ENCODE measurements around the gene C14orf119.

Gene C14orf119

DNA sequence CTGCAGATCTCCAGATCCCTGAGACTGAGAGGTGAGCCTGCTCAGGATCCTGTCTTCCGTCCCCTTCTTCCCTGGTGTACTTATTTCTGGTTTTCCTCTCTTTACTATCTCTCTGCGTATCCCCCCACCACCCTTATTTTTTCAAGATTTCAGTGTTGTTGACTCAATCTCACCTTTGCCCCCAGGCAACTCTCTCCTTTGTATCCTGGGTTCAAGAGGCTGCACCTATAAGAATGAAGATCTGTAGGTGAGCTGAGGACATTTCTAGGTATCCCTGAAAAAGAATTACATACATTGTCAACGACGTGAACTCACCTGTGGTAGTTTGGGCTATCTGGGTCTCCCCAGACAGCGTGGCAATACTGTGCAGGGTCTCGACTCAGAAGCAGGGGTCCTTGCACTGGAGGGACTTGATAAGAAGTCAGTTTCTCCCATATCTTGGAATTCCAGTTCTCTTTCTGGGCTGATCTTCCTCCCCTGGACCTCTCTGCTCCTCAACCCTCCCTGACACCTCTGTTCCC is 8.8 kb downstream of the C14orf119 start:
- Histone ChIP-seq H4K20me1 (ENCODE audit: low read depth, low read length) (no peaks in the 10 kb centered on the region), H3K4me3 (ENCODE audit: insufficient read depth, low read length, poor library complexity, severe bottlenecking) (no peak overlapping the region), H3K27me3 (ENCODE audit: low read length) (no peaks in the 10 kb centered on the region), H3K79me2 (ENCODE audit: insufficient read depth, low read length) (no peaks in the 10 kb centered on the region), H3K4me2 (ENCODE audit: low read depth, low read length, poor library complexity, severe bottlenecking) (no peak overlapping the region), H3K9me2 (replicated peaks; ENCODE audit: insufficient read depth, low read length) (no peaks in the 10 kb centered on the region), H3K9ac (ENCODE audit: low read length) (no peak overlapping the region), H3K36me3 (ENCODE audit: low read length) (no peaks in the 10 kb centered on the region), H3F3A (ENCODE audit: insufficient read depth) (no peaks in the 10 kb centered on the region), H3K27ac (ENCODE audit: low read depth, low read length) (no peak overlapping the region), H3K9me3 (ENCODE audit: insufficient read depth, low read length) (no peaks in the 10 kb centered on the region), H2AFZ (ENCODE audit: low read depth, low read length, severe bottlenecking) (no peak overlapping the region)
- TF ChIP-seq, protein P1, sequence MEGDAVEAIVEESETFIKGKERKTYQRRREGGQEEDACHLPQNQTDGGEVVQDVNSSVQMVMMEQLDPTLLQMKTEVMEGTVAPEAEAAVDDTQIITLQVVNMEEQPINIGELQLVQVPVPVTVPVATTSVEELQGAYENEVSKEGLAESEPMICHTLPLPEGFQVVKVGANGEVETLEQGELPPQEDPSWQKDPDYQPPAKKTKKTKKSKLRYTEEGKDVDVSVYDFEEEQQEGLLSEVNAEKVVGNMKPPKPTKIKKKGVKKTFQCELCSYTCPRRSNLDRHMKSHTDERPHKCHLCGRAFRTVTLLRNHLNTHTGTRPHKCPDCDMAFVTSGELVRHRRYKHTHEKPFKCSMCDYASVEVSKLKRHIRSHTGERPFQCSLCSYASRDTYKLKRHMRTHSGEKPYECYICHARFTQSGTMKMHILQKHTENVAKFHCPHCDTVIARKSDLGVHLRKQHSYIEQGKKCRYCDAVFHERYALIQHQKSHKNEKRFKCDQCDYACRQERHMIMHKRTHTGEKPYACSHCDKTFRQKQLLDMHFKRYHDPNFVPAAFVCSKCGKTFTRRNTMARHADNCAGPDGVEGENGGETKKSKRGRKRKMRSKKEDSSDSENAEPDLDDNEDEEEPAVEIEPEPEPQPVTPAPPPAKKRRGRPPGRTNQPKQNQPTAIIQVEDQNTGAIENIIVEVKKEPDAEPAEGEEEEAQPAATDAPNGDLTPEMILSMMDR (IDR thresholded peaks at IDR 0.05; ENCODE audit: insufficient read depth, low read length, poor library complexity, severe bottlenecking): no peak
- no peak for TF ChIP-seq EZH2phosphoT487 (conservative IDR thresholded peaks at IDR 0.05; ENCODE audit: low read length)

DNA sequence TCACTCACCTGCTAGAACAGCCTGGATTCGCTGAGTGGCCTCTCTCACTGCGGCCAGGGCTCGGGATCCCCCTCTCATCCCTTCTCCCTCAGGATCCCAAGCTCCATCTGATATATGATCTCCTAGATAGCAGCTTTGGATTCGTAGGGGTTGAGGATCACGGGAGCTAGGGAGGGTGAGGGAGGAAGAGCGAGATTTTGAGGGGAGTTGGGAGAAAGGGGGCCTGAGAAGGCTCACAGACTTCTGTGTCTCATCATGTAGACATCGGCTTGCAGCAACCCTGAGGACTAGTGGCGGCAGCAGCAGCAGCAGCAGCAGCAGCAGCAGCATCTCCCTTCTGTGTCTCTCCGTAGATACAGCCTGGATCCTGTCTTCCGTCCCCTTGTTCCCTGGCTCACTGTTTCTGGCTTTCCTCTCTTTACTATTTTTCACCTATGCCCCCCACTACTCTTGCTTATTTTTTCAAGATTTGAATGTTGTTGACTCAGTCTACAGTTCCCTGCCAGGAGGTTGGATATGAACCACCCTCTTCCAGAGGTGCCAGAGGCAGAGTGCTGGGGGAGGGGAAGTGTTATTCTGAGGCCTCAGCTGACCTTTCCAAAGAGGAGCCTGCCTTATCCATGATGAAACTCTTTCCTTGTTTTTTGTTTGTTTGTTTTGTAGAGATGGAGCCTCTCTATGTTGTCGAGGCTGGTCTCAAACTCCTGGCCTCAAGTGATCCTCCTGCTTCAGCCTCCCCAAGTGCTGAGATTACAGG is 9.5 kb downstream of the C14orf119 start, which contains the start of gene CIROP:
Gene CIROP, minus strand, starts transcription at position 399 of the 757 bp plus-strand sequence. Its CDS starts 69 bp downstream, at position 330.
- H3K36me3 ChIP-seq (ENCODE audit: low read length): no peaks in the 10 kb centered on the region
- H3K79me2 ChIP-seq (ENCODE audit: insufficient read depth, low read length): no peaks in the 10 kb centered on the region
- no peak for TF ChIP-seq EZH2phosphoT487 (conservative IDR thresholded peaks at IDR 0.05; ENCODE audit: low read length)
- TF ChIP-seq, protein P1 (IDR thresholded peaks at IDR 0.05; ENCODE audit: insufficient read depth, low read length, poor library complexity, severe bottlenecking): no peak
- no peaks in the 10 kb centered on the region for H3F3A ChIP-seq (ENCODE audit: insufficient read depth)
- H3K4me2 ChIP-seq (ENCODE audit: low read depth, low read length, poor library complexity, severe bottlenecking): no peak within 1 kb of the TSS
- H3K27ac ChIP-seq (ENCODE audit: low read depth, low read length): no peak within 1 kb of the TSS
- H3K9ac ChIP-seq (ENCODE audit: low read length): no peak within 1 kb of the TSS
- no peaks in the 10 kb centered on the region for H4K20me1 ChIP-seq (ENCODE audit: low read depth, low read length)
- H2AFZ ChIP-seq (ENCODE audit: low read depth, low read length, severe bottlenecking): no peak within 1 kb of the TSS
- no peaks in the 10 kb centered on the region for H3K9me3 ChIP-seq (ENCODE audit: insufficient read depth, low read length)
- H3K4me3 ChIP-seq (ENCODE audit: insufficient read depth, low read length, poor library complexity, severe bottlenecking): no peak within 1 kb of the TSS
- no peaks in the 10 kb centered on the region for H3K27me3 ChIP-seq (ENCODE audit: low read length)
- H3K9me2 ChIP-seq (replicated peaks; ENCODE audit: insufficient read depth, low read length): no peaks in the 10 kb centered on the region

DNA sequence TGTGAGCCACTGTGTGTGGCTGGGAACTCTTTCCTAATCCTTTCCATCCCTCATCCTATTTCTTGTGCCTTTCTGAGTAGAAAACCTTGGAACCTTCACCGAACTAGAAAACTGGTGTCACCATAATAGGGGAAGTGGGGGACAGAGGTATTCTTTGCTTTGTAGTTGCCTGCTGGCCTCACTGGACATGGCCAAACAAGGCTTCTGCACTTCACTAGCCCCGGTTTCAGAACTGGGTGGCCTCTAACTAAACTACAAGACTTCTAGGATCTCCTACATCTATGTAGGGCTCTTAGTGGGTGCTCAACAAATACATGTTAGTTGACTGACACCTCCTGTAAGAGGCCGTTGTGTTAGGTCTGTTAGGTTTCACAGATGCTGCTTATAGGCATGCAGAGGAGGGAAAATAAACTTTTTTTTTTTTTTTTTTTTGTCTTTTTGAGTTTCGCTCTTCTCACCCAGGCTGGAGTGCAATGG is 10.1 kb downstream of the C14orf119 start:
- H3K36me3 ChIP-seq (ENCODE audit: low read length): no peaks in the 10 kb centered on the region
- H4K20me1 ChIP-seq (ENCODE audit: low read depth, low read length): no peaks in the 10 kb centered on the region
- H3K9me2 ChIP-seq (replicated peaks; ENCODE audit: insufficient read depth, low read length): no peaks in the 10 kb centered on the region
- H2AFZ ChIP-seq (ENCODE audit: low read depth, low read length, severe bottlenecking): no peak overlapping the region
- no peaks in the 10 kb centered on the region for H3F3A ChIP-seq (ENCODE audit: insufficient read depth)
- no peak overlapping the region for H3K4me2 ChIP-seq (ENCODE audit: low read depth, low read length, poor library complexity, severe bottlenecking)
- no peak overlapping the region for H3K4me3 ChIP-seq (ENCODE audit: insufficient read depth, low read length, poor library complexity, severe bottlenecking)
- TF ChIP-seq, protein P1 (IDR thresholded peaks at IDR 0.05; ENCODE audit: insufficient read depth, low read length, poor library complexity, severe bottlenecking): no peak
- no peak for TF ChIP-seq EZH2phosphoT487 (conservative IDR thresholded peaks at IDR 0.05; ENCODE audit: low read length)
- H3K9ac ChIP-seq (ENCODE audit: low read length): no peak overlapping the region
- H3K79me2 ChIP-seq (ENCODE audit: insufficient read depth, low read length): no peaks in the 10 kb centered on the region
- H3K27me3 ChIP-seq (ENCODE audit: low read length): no peaks in the 10 kb centered on the region
- no peaks in the 10 kb centered on the region for H3K9me3 ChIP-seq (ENCODE audit: insufficient read depth, low read length)
- H3K27ac ChIP-seq (ENCODE audit: low read depth, low read length): no peak overlapping the region

All from SU-DHL-6 (cell line).